OCI-LY7 (cell line): ENCODE data around the gene SUB1. TPM values are rescaled to one million over a fixed set of nuclear protein-coding genes. Genes with fewer than 3 reads are reported as not detected.

Experiments used
- BruUV-seq: library from RNA; stranded (reverse); fragments of 400-500 nt; replicated peaks from 2 replicates; lab custom pipeline; 2021; lab: Mats Ljungman, UMichigan
- CTCF ChIA-PET: fragments of 300-600 bp; sonication (Branson Sonifier 250); formaldehyde crosslinking; loops from one replicate; lab custom pipeline; 2022; ENCODE audit warnings: antibody characterized with exemption; ENCODE audit not compliant: unreplicated experiment; lab: Charles Lee
- POLR2A ChIA-PET: fragments of 300-600 bp; sonication (Branson Sonifier 250); formaldehyde crosslinking; loops from one replicate; lab custom pipeline; 2022; ENCODE audit warnings: antibody characterized with exemption; lab: Charles Lee
- DNase-seq: peaks from one replicate; pipeline ENCODE4 v3.0.0-alpha.2; 2015; ENCODE audit warnings: low spot score
- H2AFZ ChIP-seq: fragments of 200-600 bp; sonication (generic), shearing (Covaris generic); 2 replicates; pipeline ENCODE4 v1.6.1; 2014; ENCODE audit warnings: mild to moderate bottlenecking, antibody characterized with exemption, low read length, moderate library complexity
- H3K27ac ChIP-seq: fragments of 200-600 bp; sonication (generic); 2 replicates; pipeline ENCODE4 v1.5.1; 2014; ENCODE audit warnings: mixed run types, low read depth, mild to moderate bottlenecking, moderate library complexity, low read length, inconsistent platforms; ENCODE audit not compliant: poor library complexity, severe bottlenecking
- H3K36me3 ChIP-seq: fragments of 200-600 bp; sonication (generic); 2 replicates; pipeline ENCODE4 v1.6.1; 2014; ENCODE audit warnings: mild to moderate bottlenecking, antibody characterized with exemption, low read length, moderate library complexity, mixed read lengths; ENCODE audit not compliant: insufficient read depth
- H3K4me1 ChIP-seq: fragments of 200-600 bp; sonication (generic); 2 replicates; pipeline ENCODE4 v1.5.1; 2014; ENCODE audit warnings: mild to moderate bottlenecking, low read length; ENCODE audit not compliant: insufficient read depth, poor library complexity, severe bottlenecking
- H3K4me2 ChIP-seq: fragments of 200-600 bp; sonication (generic); 2 replicates; pipeline ENCODE4 v1.6.1; 2014; ENCODE audit warnings: mild to moderate bottlenecking, low read length
- H3K4me3 ChIP-seq: fragments of 200-600 bp; sonication (generic); 2 replicates; pipeline ENCODE4 v1.5.1; 2014; ENCODE audit warnings: mild to moderate bottlenecking, low read depth, low read length; ENCODE audit not compliant: poor library complexity, severe bottlenecking
- H3K79me2 ChIP-seq: fragments of 200-600 bp; sonication (generic); 2 replicates; pipeline ENCODE4 v1.6.1; 2016; ENCODE audit warnings: low read depth, mild to moderate bottlenecking, low read length, moderate library complexity, mixed read lengths; ENCODE audit not compliant: insufficient read depth
- H3K9me2 ChIP-seq: fragments of 200-600 bp; sonication (generic); 2 replicates; pipeline ENCODE4 v1.6.1; 2016; ENCODE audit warnings: mild to moderate bottlenecking, low read length, mixed read lengths; ENCODE audit not compliant: insufficient read depth
- H3K9me3 ChIP-seq: fragments of 200-600 bp; sonication (generic); 2 replicates; pipeline ENCODE4 v1.6.1; 2014; ENCODE audit warnings: mild to moderate bottlenecking, mixed run types, low read length, mixed read lengths
- H4K20me1 ChIP-seq: fragments of 200-600 bp; sonication (generic); 2 replicates; pipeline ENCODE4 v1.6.1; 2014; ENCODE audit warnings: mild to moderate bottlenecking, antibody characterized with exemption, low read length, moderate library complexity, mixed read lengths; ENCODE audit not compliant: insufficient read depth
- CTCF ChIP-seq: fragments of 200-600 bp; sonication (generic); conservative IDR thresholded peaks from 2 replicates; pipeline ENCODE4 v1.5.1; 2014; ENCODE audit warnings: mild to moderate bottlenecking, antibody characterized with exemption, low read length, moderate library complexity, mixed read lengths
- EZH2phosphoT487 ChIP-seq: fragments of 200-600 bp; sonication (generic); IDR thresholded peaks from 2 replicates; pipeline ENCODE4 v1.6.1; 2018; ENCODE audit warnings: low read depth, borderline replicate concordance, mild to moderate bottlenecking, mixed run types, antibody characterized with exemption, low read length, moderate library complexity, mixed read lengths
- intact Hi-C: fragments of 100-400 bp; cut with micrococcal nuclease; formaldehyde crosslinking; loops from one replicate; pipeline ENCODE4 v1.10.0; 2022; ENCODE audit not compliant: unreplicated experiment
- total RNA-seq, 2 experiments: library from RNA; depleted of rRNA in 1 of 2; stranded (reverse); fragments of >200 nt in 1 of 2; shearing (Covaris generic) in 1 of 2; gene quantifications; 2 replicates each; pipeline ENCODE4 v1.2.3, GENCODE V29; 2014 to 2022

The SUB1 gene
- total RNA-seq, 2 experiments from 2014 or later, result 40.3 to 69.2 TPM

DNA sequence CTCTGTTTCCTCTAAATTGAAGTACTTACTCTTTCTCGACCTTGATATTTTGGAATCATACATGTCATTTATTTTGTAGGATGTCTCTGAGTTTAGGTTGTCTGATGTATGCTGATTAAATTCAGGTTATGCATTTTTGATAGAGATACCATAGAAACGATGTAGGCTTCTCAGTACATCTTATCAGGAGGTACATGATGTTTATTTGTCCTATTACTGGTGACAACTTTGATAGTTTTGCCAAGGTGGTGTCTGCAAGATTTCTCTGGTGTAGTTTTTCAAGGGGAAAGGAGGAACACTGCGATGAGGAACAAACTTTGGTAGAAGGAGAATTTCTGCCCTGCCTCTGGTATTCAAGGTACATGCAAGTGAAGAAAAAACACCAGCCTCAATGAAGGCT, 29.9 kb downstream of the SUB1 start:
- Histone ChIP-seq H3K36me3 (no peaks in the 10 kb centered on the region), H3K4me2 (no peak overlapping the region), H4K20me1 (no peaks in the 10 kb centered on the region), H2AFZ (no peak overlapping the region), H3K79me2 (no peaks in the 10 kb centered on the region), H3K27ac (no peak overlapping the region), H3K9me2 (no peaks in the 10 kb centered on the region), H3K4me1 (no peaks in the 10 kb centered on the region), H3K4me3 (no peak overlapping the region), H3K9me3 (no peaks in the 10 kb centered on the region)
- ChIA-PET CTCF (no interaction called here), POLR2A (no interaction called here)
- DNase-seq, result no peak
- no peak for TF ChIP-seq CTCF
- no peak for TF ChIP-seq EZH2phosphoT487
- intact Hi-C loops, result loop anchor here (10.0 kb wide), 1 partner anchor 520 kb away; no protein-coding TSS in a partner anchor
- no TSS peak for BruUV-seq

- no peaks in the 10 kb centered on the region for H3K9me2 ChIP-seq
- H2AFZ ChIP-seq, result no peak overlapping the region
- BruUV-seq, result no TSS peak
- no peaks in the 10 kb centered on the region for H3K36me3 ChIP-seq
- no peak overlapping the region for H3K4me2 ChIP-seq
- DNase-seq, result no peak
- no peak overlapping the region for H3K27ac ChIP-seq
- intact Hi-C loops, result loop anchor here (10.0 kb wide), 1 partner anchor 524 kb away; no protein-coding TSS in a partner anchor
- no peak overlapping the region for H3K4me3 ChIP-seq
- ChIA-PET POLR2A (interaction anchor here (0.6 to 1.0 kb wide), 4 partner anchors 11 to 1172 kb away, joined by 3 to 7 read pairs (median 5); no protein-coding TSS in a partner anchor), CTCF (no interaction called here)
- H3K79me2 ChIP-seq, result no peaks in the 10 kb centered on the region
- no peak for TF ChIP-seq EZH2phosphoT487
- no peak for TF ChIP-seq CTCF
- H3K9me3 ChIP-seq, result no peaks in the 10 kb centered on the region
- no peaks in the 10 kb centered on the region for H3K4me1 ChIP-seq
- H4K20me1 ChIP-seq, result no peaks in the 10 kb centered on the region
These were observed 33.6 kb downstream of the SUB1 start for GRCh38 chr5:32618962-32619361.

DNA sequence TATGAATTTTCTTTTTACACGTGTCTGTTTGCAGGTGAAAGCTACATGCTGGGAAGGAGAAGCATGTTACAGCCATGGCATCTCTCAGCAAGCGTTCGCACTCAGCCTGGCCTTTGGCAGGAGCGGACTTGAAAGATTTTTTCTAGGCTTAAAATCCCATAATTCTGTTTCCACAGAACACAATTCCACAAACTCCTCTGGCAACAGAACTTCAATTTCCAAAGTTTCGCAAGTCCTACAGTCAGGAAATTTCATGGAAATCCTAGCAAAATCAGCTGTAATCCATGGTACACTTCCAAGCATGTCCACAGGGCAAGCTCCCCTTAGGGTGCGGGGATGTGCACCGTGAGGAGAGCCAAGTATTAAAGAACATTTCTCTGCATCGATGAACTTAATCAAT, 35.9 kb downstream of the SUB1 start:
- CTCF ChIA-PET, result no interaction called here
- TF ChIP-seq CTCF (no peak), EZH2phosphoT487 (no peak)

More for the DNA sequence above, 35.9 kb downstream of the SUB1 start:
- DNase-seq, result no peak
- H3K9me2 ChIP-seq, result no peaks in the 10 kb centered on the region
- H3K27ac ChIP-seq, result no peak overlapping the region
- no peak overlapping the region for H3K4me3 ChIP-seq
- no peaks in the 10 kb centered on the region for H3K4me1 ChIP-seq
- H3K4me2 ChIP-seq, result no peak overlapping the region
- no TSS peak for BruUV-seq
- no peak overlapping the region for H2AFZ ChIP-seq
- intact Hi-C loops, result no loop called here
- no peaks in the 10 kb centered on the region for H3K9me3 ChIP-seq
- no peaks in the 10 kb centered on the region for H4K20me1 ChIP-seq
- POLR2A ChIA-PET, result interaction anchor here (1.4 kb wide), 1 partner anchor 9 kb away, joined by 3 read pairs; no protein-coding TSS in a partner anchor
- H3K79me2 ChIP-seq, result no peaks in the 10 kb centered on the region
- no peaks in the 10 kb centered on the region for H3K36me3 ChIP-seq
